Fibroblast of pulmonary artery (primary cell): Measurements from ENCODE around the gene TCTN1.
"Not testable (repeated sequence)": the region's sequence is repeated elsewhere in the genome, so short reads cannot be mapped to it uniquely, and the experiment has no call there.

ENCODE experiments used
- DNase-seq: peaks from one replicate; pipeline ENCODE4 v3.0.0-alpha.2; 2010; ENCODE audit warnings: low read depth
- H3K4me3 ChIP-seq: replicated peaks from 2 replicates; pipeline ENCODE4 v1.5.1; 2011; ENCODE audit warnings: low read depth, mild to moderate bottlenecking, control low read depth, low read length, moderate library complexity
- CTCF ChIP-seq: IDR thresholded peaks from 2 replicates; pipeline ENCODE4 v1.5.1; 2011; ENCODE audit warnings: mild to moderate bottlenecking, control low read depth, low read length, inconsistent platforms; ENCODE audit errors: missing control alignments

The TCTN1 gene

GRCh38 chr12:110602085-110602814, 11.7 kb upstream of the TCTN1 start:
- DNase-seq = peak; percentile 66
- TF ChIP-seq CTCF = peak; percentile 72
- not testable (repeated sequence) for H3K4me3 ChIP-seq

- no peak for DNase-seq
- no peak overlapping the region for H3K4me3 ChIP-seq
- no peak for TF ChIP-seq CTCF
Measured at GRCh38 chr12:110606253-110606611, 7.7 kb upstream of the TCTN1 start.

GRCh38 chr12:110613071-110613770, 708 bp upstream of the TCTN1 start:
- TF ChIP-seq CTCF = no peak
- H3K4me3 ChIP-seq = peak overlapping the region; percentile 79
- no peak for DNase-seq

- H3K4me3 ChIP-seq = no peak overlapping the region
- TF ChIP-seq CTCF = no peak
- DNase-seq = no peak
Measured at GRCh38 chr12:110615171-110615570, 1.2 kb downstream of the TCTN1 start.

- no peak for DNase-seq
- TF ChIP-seq CTCF = no peak
- H3K4me3 ChIP-seq = no peak overlapping the region
Measured at GRCh38 chr12:110616471-110617115, 2.7 kb downstream of the TCTN1 start.

GRCh38 chr12:110619534-110619953, 5.6 kb downstream of the TCTN1 start:
- no peak for TF ChIP-seq CTCF
- no peak overlapping the region for H3K4me3 ChIP-seq
- no peak for DNase-seq
